ENCODE results near the gene ACAP2. TPM values are rescaled to one million over a fixed set of nuclear protein-coding genes. Genes with fewer than 3 reads are reported as not detected.
A peak's percentile ranks its signal among the peaks of the same experiment; 100 is the strongest.

ACAP2 gene
- total and polyA plus RNA-seq, 2 experiments from 2014 or later, result 45.6 to 104 TPM

GRCh38 chr3:195348426-195349115, 94.2 kb downstream of the ACAP2 start (continued):
- TF ChIP-seq ZNF462 (CRISPR knock-in tag; IDR thresholded peaks at IDR 0.05), result no peak
- TF ChIP-seq POLR2AphosphoS5 (IDR thresholded peaks at IDR 0.05; ENCODE audit: low read depth), result no peak
- no peak for TF ChIP-seq STAT1 (IDR thresholded peaks at IDR 0.05; ENCODE audit: unreplicated experiment)

- H3K36me3 Mint-ChIP-seq (ENCODE audit: low read depth), result peaks cover 9% of the 10 kb centered on the region; the same call in 2 of the 3 replicates
- H3K27me3 Mint-ChIP-seq (ENCODE audit: insufficient read depth, low read depth, poor library complexity), result peaks cover 5% of the 10 kb centered on the region
- H3K9me3 Mint-ChIP-seq, result no peaks in the 10 kb centered on the region
- peak; percentile 99 for ATAC-seq
- Histone ChIP-seq H3K79me2 (replicated peaks; ENCODE audit: insufficient read depth) (no peaks in the 10 kb centered on the region), H3K4me3 (no peak overlapping the region), H3K27ac (ENCODE audit: low read depth) (no peak overlapping the region), H3K9me2 (ENCODE audit: insufficient read depth) (no peaks in the 10 kb centered on the region), H3K4me1 (ENCODE audit: insufficient read depth) (no peaks in the 10 kb centered on the region), H3K27me3 (ENCODE audit: insufficient read depth) (no peaks in the 10 kb centered on the region), H4K20me1 (replicated peaks; ENCODE audit: insufficient read depth) (no peaks in the 10 kb centered on the region), H3K4me2 (no peak overlapping the region), H2AFZ (no peak overlapping the region), H3F3A (replicated peaks; ENCODE audit: low read depth) (no peaks in the 10 kb centered on the region), H3K36me3 (ENCODE audit: insufficient read depth) (no peaks in the 10 kb centered on the region)
- no peak overlapping the region; the same call in 1 of the 2 replicates for H3K27ac Mint-ChIP-seq
- DNase-seq (ENCODE audit: low spot score), result peak; percentile 47
- no peak overlapping the region for H3K4me3 Mint-ChIP-seq
- H3K4me1 Mint-ChIP-seq, result peaks cover 4% of the 10 kb centered on the region; the same call in 2 of the 3 replicates
- TF ChIP-seq POLR2AphosphoS5 (IDR thresholded peaks at IDR 0.05; ENCODE audit: low read depth) (no peak), ZNF462 (CRISPR knock-in tag; IDR thresholded peaks at IDR 0.05) (no peak), ZNF331 (CRISPR knock-in tag; IDR thresholded peaks at IDR 0.05; ENCODE audit: low read depth) (no peak)
Observed at GRCh38 chr3:195337747-195338146, 105.1 kb downstream of the ACAP2 start.
